Activated CD8-positive, alpha-beta memory T cell treated with anti-CD3 and anti-CD28 coated beads, Interleukin-2, amount 50 U/mL, for 1 hour (primary cell): ENCODE measurements around the gene NEUROD2.

ENCODE experiments used
- DNase-seq: peaks from one replicate; pipeline ENCODE4 v3.0.0-alpha.2; 2020; ENCODE audit errors: extremely low read depth

NEUROD2 gene

GRCh38 chr17:39618956-39619785 lies 11.5 kb upstream of the NEUROD2 start:
- DNase-seq, result no peak

- DNase-seq, result no peak
Observed at GRCh38 chr17:39618246-39618913, 10.7 kb upstream of the NEUROD2 start.

- DNase-seq, result no peak
Observed at GRCh38 chr17:39617446-39618245, 9.9 kb upstream of the NEUROD2 start.

GRCh38 chr17:39617100-39617445 lies 9.4 kb upstream of the NEUROD2 start:
- no peak for DNase-seq

GRCh38 chr17:39615434-39615833 lies 7.7 kb upstream of the NEUROD2 start:
- DNase-seq, result no peak

GRCh38 chr17:39614545-39615157 lies 6.9 kb upstream of the NEUROD2 start:
- DNase-seq, result no peak

GRCh38 chr17:39612935-39613464 lies 5.3 kb upstream of the NEUROD2 start:
- DNase-seq, result no peak

GRCh38 chr17:39612291-39612894 lies 4.7 kb upstream of the NEUROD2 start:
- DNase-seq, result no peak

- DNase-seq, result no peak
Observed at GRCh38 chr17:39611401-39612112, 3.8 kb upstream of the NEUROD2 start.

GRCh38 chr17:39609416-39610025 lies 1.8 kb upstream of the NEUROD2 start:
- no peak for DNase-seq

- no peak for DNase-seq
Observed at GRCh38 chr17:39608142-39608981, 642 bp upstream of the NEUROD2 start.

- DNase-seq, result no peak
Observed at GRCh38 chr17:39607057-39607850, 466 bp downstream of the NEUROD2 start.

GRCh38 chr17:39606434-39607056 lies 1.2 kb downstream of the NEUROD2 start:
- DNase-seq, result no peak

GRCh38 chr17:39605492-39606433 lies 2.0 kb downstream of the NEUROD2 start:
- DNase-seq, result no peak

- no peak for DNase-seq
Observed at GRCh38 chr17:39604911-39605491, 2.7 kb downstream of the NEUROD2 start.

GRCh38 chr17:39603304-39604016 lies 4.3 kb downstream of the NEUROD2 start:
- DNase-seq, result no peak
